ENCODE measurements around the gene CASZ1.

- TF ChIP-seq RAD21 (IDR thresholded peaks at IDR 0.05; ENCODE audit: low read depth) (no peak), EP300 (IDR thresholded peaks at IDR 0.05; ENCODE audit: borderline replicate concordance) (no peak), CREB1 (IDR thresholded peaks at IDR 0.05; ENCODE audit: low read depth) (no peak), CEBPB (IDR thresholded peaks at IDR 0.05) (no peak), TAF1 (IDR thresholded peaks at IDR 0.05; ENCODE audit: low read depth) (no peak)
Observed at GRCh38 chr1:10784998-10785727, 11.3 kb downstream of the CASZ1 start.

Measured in Ishikawa (cell line).